Parathyroid adenoma (tissue), 2 donors: ENCODE results near the gene BRD1.

Experiments used
- H2AFZ ChIP-seq: fragments of 300-600 bp; sonication (generic); one replicate; pipeline ENCODE4 v1.7.0; 2017; ENCODE audit warnings: antibody characterized with exemption, mild to moderate bottlenecking
- H3K27ac ChIP-seq: fragments of 300-600 bp; sonication (generic); one replicate; pipeline ENCODE4 v1.7.0; 2017
- H3K27me3 ChIP-seq: fragments of 300-600 bp; sonication (generic); one replicate; pipeline ENCODE4 v1.7.0; 2017; ENCODE audit warnings: low read length; ENCODE audit not compliant: control insufficient read depth, insufficient read depth
- H3K36me3 ChIP-seq: fragments of 300-600 bp; sonication (generic); one replicate; pipeline ENCODE4 v1.7.0; 2017; ENCODE audit warnings: low read length; ENCODE audit not compliant: control insufficient read depth, insufficient read depth
- H3K4me1 ChIP-seq: fragments of 300-600 bp; sonication (generic); one replicate; pipeline ENCODE4 v1.7.0; 2017; ENCODE audit warnings: control low read depth
- H3K4me2 ChIP-seq: fragments of 300-600 bp; sonication (generic); one replicate; pipeline ENCODE4 v1.7.0; 2017; ENCODE audit warnings: low read length
- H3K4me3 ChIP-seq: fragments of 300-600 bp; sonication (generic); one replicate; pipeline ENCODE4 v1.7.0; 2017; ENCODE audit warnings: low read depth, low read length
- H3K79me2 ChIP-seq: fragments of 300-600 bp; sonication (generic); one replicate; pipeline ENCODE4 v1.7.0; 2017; ENCODE audit warnings: control low read depth
- H3K9ac ChIP-seq: fragments of 300-600 bp; sonication (generic); one replicate; pipeline ENCODE4 v1.7.0; 2017; ENCODE audit warnings: mild to moderate bottlenecking
- H3K9me3 ChIP-seq: fragments of 300-600 bp; sonication (generic); one replicate; pipeline ENCODE4 v1.7.0; 2017; ENCODE audit warnings: low read length; ENCODE audit not compliant: control insufficient read depth
- TF ChIP-seq, protein P1 (sequence below): fragments of 300-600 bp; sonication (generic); IDR thresholded peaks from one replicate; pipeline ENCODE4 v1.7.0; 2017; ENCODE audit warnings: antibody characterized with exemption, mild to moderate bottlenecking
- donor health status: primary hyperparathyroidism.

Gene BRD1

DNA sequence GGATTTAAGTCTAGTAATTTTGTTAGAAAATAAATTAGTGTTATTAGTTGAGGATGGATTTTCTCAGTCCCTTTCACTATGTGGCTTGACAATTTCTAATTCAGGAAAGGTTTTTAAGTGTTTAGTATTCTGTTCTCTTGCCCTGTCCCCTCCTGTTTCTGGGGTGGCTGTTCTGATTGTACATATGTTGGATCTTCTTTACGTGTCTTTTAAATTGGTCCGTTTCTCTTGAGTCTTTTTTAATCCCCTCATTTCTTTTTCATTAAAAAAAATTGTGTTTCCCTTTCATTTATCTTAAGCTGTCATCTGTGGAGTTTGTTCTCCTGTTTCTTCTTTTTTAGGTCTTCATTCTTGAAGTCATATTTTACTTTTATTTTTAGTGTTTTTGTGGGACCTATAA lies 38.5 kb upstream of the BRD1 start:
- Histone ChIP-seq H3K9ac (no peak overlapping the region), H3K9me3 (no peaks in the 10 kb centered on the region), H2AFZ (no peak overlapping the region), H3K27me3 (no peaks in the 10 kb centered on the region), H3K79me2 (peaks cover 14% of the 10 kb centered on the region), H3K36me3 (no peaks in the 10 kb centered on the region), H3K4me3 (no peak overlapping the region), H3K27ac (no peak overlapping the region), H3K4me2 (no peak overlapping the region), H3K4me1 (no peaks in the 10 kb centered on the region)
- TF ChIP-seq, protein P1, sequence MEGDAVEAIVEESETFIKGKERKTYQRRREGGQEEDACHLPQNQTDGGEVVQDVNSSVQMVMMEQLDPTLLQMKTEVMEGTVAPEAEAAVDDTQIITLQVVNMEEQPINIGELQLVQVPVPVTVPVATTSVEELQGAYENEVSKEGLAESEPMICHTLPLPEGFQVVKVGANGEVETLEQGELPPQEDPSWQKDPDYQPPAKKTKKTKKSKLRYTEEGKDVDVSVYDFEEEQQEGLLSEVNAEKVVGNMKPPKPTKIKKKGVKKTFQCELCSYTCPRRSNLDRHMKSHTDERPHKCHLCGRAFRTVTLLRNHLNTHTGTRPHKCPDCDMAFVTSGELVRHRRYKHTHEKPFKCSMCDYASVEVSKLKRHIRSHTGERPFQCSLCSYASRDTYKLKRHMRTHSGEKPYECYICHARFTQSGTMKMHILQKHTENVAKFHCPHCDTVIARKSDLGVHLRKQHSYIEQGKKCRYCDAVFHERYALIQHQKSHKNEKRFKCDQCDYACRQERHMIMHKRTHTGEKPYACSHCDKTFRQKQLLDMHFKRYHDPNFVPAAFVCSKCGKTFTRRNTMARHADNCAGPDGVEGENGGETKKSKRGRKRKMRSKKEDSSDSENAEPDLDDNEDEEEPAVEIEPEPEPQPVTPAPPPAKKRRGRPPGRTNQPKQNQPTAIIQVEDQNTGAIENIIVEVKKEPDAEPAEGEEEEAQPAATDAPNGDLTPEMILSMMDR: no peak

DNA sequence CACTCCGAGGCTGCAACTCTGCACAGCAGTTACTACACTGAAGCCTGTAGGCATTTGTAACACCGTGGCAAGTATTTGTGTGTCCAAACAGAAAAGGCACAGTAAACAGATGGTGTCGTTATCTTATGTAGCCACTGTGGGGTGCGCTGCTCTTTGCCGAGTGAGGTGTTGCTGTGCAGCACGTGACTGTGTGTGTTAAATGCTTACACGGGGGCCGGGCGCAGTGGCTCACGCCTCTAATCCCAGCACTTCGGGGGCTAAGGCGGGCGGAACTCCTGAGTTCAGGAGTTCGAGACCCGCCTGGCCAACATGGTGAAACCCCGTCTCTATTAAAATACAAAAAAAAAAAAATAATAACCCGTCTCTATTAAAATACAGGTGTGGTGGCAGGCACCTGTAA lies 37.5 kb upstream of the BRD1 start:
- no peaks in the 10 kb centered on the region for H3K36me3 ChIP-seq
- H3K4me2 ChIP-seq: no peak overlapping the region

DNA sequence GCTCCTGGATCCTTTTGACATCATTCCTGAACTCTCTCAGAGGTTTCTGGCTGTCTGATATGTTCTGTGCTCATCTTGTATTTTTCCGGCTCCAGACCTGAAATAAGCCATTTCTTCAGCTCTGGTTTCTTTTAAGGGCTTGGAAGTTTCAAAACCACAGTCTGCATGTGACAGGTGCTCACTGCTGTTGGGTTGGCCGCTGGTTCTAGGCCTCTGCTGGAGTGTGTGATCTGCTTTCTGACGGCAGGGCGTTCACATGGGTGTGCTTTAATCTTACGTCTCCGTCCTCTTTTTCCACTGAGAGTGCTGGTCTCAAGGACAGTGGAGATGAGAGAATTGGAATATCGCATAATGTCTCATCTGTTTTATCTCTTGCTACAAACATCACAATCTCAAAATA lies 36.3 kb upstream of the BRD1 start:
- no peak overlapping the region for H2AFZ ChIP-seq
- no peak overlapping the region for H3K27ac ChIP-seq
- no peaks in the 10 kb centered on the region for H3K27me3 ChIP-seq
- no peaks in the 10 kb centered on the region for H3K9me3 ChIP-seq
- no peak overlapping the region for H3K4me3 ChIP-seq
- TF ChIP-seq, protein P1: no peak
- H3K4me1 ChIP-seq: no peaks in the 10 kb centered on the region
- H3K9ac ChIP-seq: no peak overlapping the region
- H3K79me2 ChIP-seq: peaks cover 9% of the 10 kb centered on the region
- H3K36me3 ChIP-seq: no peaks in the 10 kb centered on the region
- H3K4me2 ChIP-seq: no peak overlapping the region

More for the DNA sequence above, 37.5 kb upstream of the BRD1 start:
- TF ChIP-seq, protein P1: no peak
- Histone ChIP-seq H2AFZ (no peak overlapping the region), H3K79me2 (peaks cover 14% of the 10 kb centered on the region), H3K9me3 (no peaks in the 10 kb centered on the region), H3K4me1 (no peaks in the 10 kb centered on the region), H3K4me3 (no peak overlapping the region), H3K9ac (no peak overlapping the region), H3K27ac (no peak overlapping the region), H3K27me3 (no peaks in the 10 kb centered on the region)

DNA sequence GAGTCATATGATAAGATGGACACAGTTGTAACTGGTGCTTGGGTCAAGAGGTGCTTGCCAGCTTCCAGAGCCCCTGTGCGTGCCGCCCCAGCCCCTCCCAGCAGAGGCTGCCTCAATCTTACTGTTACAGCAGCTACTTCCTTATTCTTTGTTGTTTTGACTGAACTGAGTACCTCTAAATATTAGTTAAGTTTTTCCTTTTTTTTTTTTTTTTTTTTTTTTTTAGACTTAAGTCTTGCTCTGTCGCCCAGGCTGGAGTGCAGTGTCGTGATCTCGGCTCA lies 34.8 kb upstream of the BRD1 start:
- TF ChIP-seq, protein P1: no peak
- Histone ChIP-seq H3K79me2 (peaks cover 4% of the 10 kb centered on the region), H3K9ac (no peak overlapping the region), H3K4me3 (no peak overlapping the region), H3K36me3 (no peaks in the 10 kb centered on the region), H2AFZ (no peak overlapping the region), H3K9me3 (no peaks in the 10 kb centered on the region), H3K4me2 (no peak overlapping the region), H3K27me3 (no peaks in the 10 kb centered on the region), H3K4me1 (no peaks in the 10 kb centered on the region), H3K27ac (no peak overlapping the region)

DNA sequence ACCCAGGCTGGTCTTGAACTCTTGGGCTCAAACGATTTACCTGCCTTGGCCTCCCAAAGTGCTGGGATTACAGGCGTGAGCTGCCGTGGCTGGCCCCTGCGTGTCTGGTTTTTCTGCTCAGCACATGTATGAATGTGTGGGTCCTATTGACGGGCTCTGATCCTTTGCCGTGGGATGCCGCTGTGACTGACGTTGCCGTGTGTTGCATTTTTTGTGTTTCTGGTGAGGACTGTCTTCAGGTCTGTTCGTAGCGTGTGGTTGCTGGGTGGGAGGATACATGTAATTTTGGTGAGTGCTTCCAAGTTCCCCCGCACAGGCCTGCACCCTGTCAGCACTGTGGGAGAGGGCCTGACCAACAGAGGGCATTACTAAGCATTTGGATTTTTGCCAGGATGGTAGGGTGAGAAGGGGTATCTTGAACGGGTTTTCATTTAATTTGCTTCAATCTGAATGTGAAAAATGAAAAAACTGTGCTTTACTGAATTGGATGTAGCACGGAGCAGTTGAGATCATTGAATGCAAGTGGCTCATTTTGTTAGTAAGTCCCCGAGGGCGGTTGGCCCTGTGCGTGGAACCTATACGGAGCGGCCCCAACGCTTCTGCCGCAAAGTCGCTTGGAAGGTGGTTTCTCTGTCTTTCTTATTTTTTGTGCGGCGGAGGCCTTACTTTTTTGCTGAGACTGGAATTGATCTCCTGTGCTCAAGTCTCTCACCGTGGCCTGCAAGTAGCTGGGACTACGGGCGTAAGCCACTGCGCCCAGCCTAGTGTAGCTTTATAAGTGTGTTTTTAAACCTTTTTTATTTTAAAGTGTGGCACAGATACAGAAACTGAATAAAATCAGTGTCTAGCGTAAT lies 34.2 kb upstream of the BRD1 start:
- TF ChIP-seq, protein P1: no peak
- no peak overlapping the region for H3K4me3 ChIP-seq
- peaks cover 6% of the 10 kb centered on the region for H3K79me2 ChIP-seq
- H3K27ac ChIP-seq: no peak overlapping the region
- H3K9me3 ChIP-seq: no peaks in the 10 kb centered on the region
- no peak overlapping the region for H3K9ac ChIP-seq
- H3K4me2 ChIP-seq: no peak overlapping the region
- no peaks in the 10 kb centered on the region for H3K4me1 ChIP-seq
- H3K27me3 ChIP-seq: no peaks in the 10 kb centered on the region
- H3K36me3 ChIP-seq: no peaks in the 10 kb centered on the region
- no peak overlapping the region for H2AFZ ChIP-seq
